SU-DHL-6 (cell line): ENCODE data around the gene PARVB.

Experiments used
- CTCF ChIP-seq: fragments of 200-600 bp; sonication (generic); IDR thresholded peaks from one replicate; pipeline ENCODE4 v1.5.1; 2017; ENCODE audit warnings: antibody characterized with exemption, mild to moderate bottlenecking, low read length, moderate library complexity; ENCODE audit not compliant: insufficient read depth, poor library complexity, severe bottlenecking
- EZH2phosphoT487 ChIP-seq: fragments of 200-600 bp; sonication (generic), shearing (Covaris generic); conservative IDR thresholded peaks from 2 replicates; pipeline ENCODE4 v1.6.1; 2018; ENCODE audit warnings: mild to moderate bottlenecking, antibody characterized with exemption, low read length, moderate library complexity, mixed read lengths

GRCh38 chr22:44192816-44193534 lies 168.9 kb downstream of the PARVB start:
- no peak for TF ChIP-seq CTCF
- no peak for TF ChIP-seq EZH2phosphoT487
